Measurements from ENCODE around the gene CFTR.
"Not testable (repeated sequence)": the region's sequence is repeated elsewhere in the genome, so short reads cannot be mapped to it uniquely, and the experiment has no call there.

CFTR gene

GRCh38 chr7:117688126-117688525, 208.3 kb downstream of the CFTR start:
- no peak for DNase-seq (ENCODE audit: low read depth)

- no peak for DNase-seq (ENCODE audit: low read depth)
Measured at GRCh38 chr7:117689406-117689805, 209.6 kb downstream of the CFTR start.

GRCh38 chr7:117690147-117690546, 210.3 kb downstream of the CFTR start:
- no peak for DNase-seq (ENCODE audit: low read depth)

- no peak for DNase-seq (ENCODE audit: low read depth)
Measured at GRCh38 chr7:117692338-117692737, 212.5 kb downstream of the CFTR start.

- DNase-seq (ENCODE audit: low read depth) = no peak
Measured at GRCh38 chr7:117698018-117698417, 218.2 kb downstream of the CFTR start.

- DNase-seq (ENCODE audit: low read depth) = no peak
Measured at GRCh38 chr7:117704063-117704462, 224.2 kb downstream of the CFTR start.

- DNase-seq (ENCODE audit: low read depth) = no peak
Measured at GRCh38 chr7:117705630-117706029, 225.8 kb downstream of the CFTR start.

GRCh38 chr7:117706210-117706609, 226.4 kb downstream of the CFTR start:
- no peak for DNase-seq (ENCODE audit: low read depth)

GRCh38 chr7:117707080-117707479, 227.3 kb downstream of the CFTR start:
- DNase-seq (ENCODE audit: low read depth) = no peak

GRCh38 chr7:117708173-117708572, 228.3 kb downstream of the CFTR start:
- not testable (repeated sequence) for DNase-seq (ENCODE audit: low read depth)

GRCh38 chr7:117711556-117711955, 231.7 kb downstream of the CFTR start:
- no peak for DNase-seq (ENCODE audit: low read depth)

GRCh38 chr7:117715784-117716445, 236.1 kb downstream of the CFTR start:
- DNase-seq (ENCODE audit: low read depth) = no peak

- no peak for DNase-seq (ENCODE audit: low read depth)
Measured at GRCh38 chr7:117716707-117717299, 237.0 kb downstream of the CFTR start.

GRCh38 chr7:117717357-117717756, 237.5 kb downstream of the CFTR start:
- no peak for DNase-seq (ENCODE audit: low read depth)
